GM21737 (cell line): ENCODE measurements around the gene GDAP2.

Experiments used
- ATAC-seq: cut with Tn5 transposase; IDR thresholded peaks from one replicate; pipeline ENCODE4 v1.9.1; 2021; ENCODE audit warnings: mild to moderate bottlenecking, moderate library complexity; ENCODE audit not compliant: unreplicated experiment

Gene GDAP2

DNA sequence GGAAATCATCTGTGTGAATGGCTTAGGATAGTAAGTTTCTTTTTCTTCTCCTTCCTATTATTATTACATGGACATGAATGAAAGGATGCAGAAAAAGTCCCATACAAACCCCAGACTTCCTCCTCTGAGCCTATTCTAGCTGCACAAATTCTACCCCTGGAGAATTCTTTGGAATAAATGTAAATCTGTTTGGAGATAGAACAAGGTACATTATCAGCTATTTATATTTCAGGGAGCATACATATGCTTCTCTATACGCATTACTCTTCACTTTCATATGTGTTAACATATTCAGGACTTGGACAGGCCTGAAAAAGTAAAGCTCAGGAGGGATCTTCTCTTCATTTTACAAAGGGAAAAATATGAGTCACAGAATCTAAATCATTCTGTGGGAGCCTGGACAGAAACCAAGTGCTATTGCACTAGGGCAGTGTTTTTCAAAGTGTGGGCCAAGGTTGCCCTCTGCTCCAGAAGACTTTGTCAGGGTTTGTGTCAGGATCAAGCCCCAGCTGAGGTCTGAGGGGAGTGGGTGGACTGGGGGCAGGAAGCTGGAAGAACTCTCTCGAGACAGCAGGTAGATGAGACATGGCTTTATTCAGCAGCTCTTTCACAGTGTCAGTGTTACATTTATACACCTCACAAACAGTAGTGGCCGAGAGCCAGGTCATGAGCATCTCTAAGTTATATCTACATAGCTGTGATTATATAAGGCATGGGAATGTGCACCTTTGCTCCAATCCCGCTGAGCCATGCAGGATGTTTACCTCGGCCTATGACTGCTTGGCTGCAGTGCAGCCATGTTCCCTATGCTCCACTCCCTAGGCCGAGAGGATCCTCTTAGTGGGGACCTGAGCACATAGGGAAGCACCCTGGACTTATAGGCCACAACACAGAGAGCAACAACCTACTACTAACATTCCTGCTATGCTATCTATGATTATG is 114.3 kb downstream of the GDAP2 start:
- no peak for ATAC-seq
